ENCODE data around the gene GLT8D1.
A peak's percentile ranks its signal among the peaks of the same experiment; 100 is the strongest.

GLT8D1 gene

DNA sequence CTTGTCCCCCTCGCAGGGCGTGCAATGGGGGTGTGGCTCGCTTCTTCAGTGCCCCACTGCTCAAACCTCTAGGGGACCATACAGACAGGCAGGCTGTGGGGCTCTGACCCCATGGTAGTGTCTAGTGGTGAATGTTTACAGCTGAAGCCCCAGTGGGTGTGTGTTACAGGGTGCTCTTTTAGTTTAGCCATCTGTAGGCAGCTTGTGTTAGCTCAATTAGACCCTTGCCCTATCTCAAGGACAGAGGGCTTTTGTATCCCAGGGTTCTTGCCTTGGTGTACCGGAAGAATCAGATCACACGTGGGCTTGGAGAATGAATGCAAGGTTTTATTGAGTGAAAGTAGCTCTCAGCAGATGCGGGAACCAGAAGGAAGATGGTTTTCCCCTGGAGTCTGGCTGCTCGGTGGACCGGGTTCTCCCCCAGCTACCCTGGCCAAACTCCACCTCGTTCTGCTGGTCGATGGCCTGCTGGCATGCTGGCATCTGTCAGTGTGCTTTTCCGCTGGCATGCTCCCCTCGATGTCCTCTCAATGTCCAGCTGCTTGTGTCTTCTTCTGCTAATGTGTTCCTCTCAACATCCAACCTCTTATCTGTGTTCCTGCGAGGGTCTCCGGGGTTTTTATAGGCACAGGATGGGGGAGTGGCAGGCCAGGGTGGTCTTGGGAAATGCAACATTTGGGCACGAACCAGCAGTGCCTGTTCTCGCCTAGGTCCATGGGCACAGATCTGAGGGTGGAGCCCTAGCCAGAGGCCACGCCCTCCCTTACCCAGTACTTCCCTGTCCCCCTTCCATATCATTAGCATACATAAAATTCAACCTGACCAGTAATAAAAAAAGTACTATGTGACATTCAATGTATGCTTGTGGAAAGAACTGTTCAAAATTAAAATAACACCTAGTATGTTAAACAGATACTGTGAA, 7.0 kb upstream of the GLT8D1 start:
- no peak for DNase-seq (ENCODE audit: low spot score)

DNA sequence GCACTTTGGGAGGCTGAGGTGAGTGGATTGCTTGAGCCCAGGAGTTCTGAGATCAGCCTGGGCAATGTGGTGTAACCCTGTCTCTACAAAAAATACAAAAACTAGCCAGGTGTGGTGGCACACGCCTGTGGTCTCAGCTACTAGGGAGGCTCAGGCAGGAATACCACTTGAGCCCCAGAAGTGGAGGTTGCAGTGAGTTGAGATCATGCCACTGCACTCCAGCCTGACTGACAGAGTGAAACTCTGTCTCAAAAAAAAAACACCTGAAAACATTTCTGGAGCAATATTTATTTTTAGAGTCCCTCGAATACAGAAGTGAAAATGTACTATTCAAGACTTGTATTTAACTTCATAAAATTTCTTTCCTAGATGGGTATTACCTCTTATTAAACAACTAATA, 4.9 kb upstream of the GLT8D1 start:
- DNase-seq (ENCODE audit: low spot score): no peak

DNA sequence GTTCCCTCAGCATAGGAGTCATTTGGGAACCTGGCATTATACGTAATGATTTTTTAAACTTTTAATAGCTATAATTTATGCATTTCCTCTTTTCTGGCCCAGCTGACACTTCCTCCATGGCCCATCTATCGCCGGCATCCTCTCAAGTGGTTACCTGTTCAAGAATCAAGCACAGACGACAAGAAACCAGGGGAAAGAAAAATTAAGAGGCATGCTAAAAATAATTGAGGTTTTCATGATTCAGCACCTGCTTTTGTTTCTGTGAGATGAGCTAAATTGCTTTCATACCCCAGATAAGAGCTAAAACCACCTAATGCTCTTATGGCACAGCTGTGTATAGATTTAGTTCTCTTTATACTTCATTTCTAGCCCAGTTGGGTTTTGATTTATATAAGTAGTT, 2.0 kb upstream of the GLT8D1 start:
- DNase-seq (ENCODE audit: low spot score): no peak

DNA sequence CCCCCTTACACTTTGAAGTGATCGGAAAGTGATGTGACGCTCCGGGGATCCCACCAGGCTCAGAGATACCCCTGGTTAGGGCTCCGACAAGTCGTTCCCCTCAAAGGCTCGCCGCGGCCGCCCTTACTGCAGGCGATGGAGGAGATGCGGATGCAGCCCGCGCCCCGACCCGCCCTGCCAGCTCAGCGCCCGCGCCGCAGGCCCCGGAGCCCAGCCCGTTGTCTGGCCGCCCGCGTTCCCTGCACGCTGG, 228 bp downstream of the GLT8D1 start:
- DNase-seq (ENCODE audit: low spot score): no peak

DNA sequence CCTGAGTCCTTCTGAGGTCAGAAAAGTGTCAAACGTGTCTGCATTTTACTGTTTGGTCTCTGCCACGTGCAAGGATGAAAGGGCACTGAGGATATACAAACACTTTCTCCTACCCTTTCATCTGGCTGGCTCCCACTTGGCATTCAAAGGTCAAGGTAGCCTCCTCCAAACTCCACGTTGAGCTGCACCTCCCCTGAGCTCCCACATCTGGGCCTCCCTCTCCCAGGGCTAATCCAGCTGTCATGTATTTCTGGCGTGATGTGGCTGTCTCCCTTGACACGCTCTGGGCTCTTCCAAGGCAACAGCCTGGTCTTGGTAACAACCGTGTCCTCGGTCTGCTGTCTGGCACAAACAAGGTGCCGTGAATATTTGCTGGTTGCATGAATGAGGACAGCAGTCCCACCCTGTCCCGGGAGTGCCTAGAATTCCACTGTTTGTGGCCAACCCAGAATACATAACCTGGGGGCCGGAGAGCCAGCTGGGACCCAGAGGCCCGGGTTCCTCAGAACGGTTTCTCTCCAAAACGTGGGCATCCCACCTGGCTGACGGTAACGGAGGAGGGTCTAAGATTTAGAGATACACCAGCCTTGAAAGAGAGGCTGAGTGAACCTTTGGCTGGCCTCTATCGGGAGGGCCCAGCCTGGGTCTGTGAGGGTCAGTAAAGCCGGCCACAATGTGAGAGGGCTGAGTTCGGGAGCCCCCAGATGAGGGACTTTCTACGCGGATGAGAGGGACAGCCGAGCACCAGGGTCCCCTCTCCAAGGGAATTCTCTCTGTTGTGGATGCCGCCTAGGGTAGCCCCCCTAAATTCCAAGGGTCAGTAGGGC, 767 bp downstream of the GLT8D1 start:
- DNase-seq (ENCODE audit: low spot score): no peak

DNA sequence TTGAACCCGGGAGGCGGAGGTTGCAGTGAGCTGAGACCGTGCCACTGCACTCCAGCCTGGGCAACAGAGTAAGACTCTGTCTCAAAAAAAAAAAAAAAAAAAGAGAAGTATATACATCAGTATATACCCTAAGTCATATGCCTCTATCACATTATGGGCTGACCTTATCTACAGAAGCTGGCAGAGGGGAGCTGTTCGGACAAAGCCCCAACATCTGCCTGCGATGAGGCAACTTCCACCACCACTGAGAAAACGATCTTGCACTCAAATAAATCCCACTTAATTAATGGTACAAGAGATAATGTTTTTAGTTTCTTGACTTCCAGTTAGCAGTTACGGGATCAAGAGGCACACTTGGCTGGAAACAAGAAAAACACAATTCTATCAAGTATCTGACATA, 2.2 kb downstream of the GLT8D1 start:
- no peak for DNase-seq (ENCODE audit: low spot score)

DNA sequence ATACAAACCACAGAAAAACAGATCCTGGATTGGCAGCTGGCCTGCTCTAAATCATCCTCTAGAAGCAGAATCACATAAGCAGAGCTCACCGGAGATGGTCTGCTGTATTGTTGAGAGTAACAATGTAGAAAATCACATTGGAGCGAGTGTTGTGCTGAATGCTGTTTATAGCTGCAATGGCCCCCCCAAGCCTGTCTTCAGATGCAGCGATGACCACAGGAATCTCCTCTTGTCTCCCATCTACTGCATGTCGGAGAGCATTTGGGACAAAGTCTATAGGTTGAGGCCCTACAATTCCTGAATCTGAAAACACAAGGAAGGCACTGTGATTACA, 8.0 kb downstream of the GLT8D1 start:
- no peak for DNase-seq (ENCODE audit: low spot score)

DNA sequence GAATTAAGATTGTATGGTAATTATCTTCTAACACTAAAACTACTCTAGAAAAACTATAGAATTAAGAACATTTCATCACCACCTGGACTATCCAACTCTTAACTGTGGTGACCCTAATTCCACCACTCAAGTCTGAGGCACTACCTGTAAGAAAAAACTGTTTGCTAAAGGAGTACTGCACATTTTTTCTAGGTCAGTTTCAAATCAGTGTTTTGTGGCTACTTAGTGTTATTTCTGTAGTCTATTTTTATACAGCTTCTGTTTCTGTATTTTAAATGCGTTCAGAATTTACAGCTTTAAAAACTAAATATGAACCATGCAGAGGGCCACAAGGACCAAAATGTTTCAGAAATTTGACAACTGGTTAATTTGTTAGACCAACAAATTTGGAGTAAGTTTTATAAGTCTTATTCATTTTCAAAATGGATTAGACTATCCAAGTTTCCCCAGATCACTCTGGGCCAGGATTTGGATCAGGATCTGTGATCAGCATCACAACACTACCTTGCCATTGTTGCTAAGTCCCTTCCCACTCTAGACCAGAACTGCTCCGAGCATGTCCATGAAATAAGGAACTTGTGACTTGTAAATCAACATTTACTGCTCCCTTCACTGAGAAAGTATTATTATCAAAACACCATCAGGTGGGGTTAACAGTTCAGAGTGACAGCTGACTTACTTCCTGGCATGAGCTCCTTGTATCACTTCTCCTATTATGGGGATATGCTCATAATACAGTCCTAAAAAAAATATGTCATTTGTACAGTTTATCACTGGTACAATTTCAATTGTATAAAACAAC, 8.6 kb downstream of the GLT8D1 start:
- no peak for DNase-seq (ENCODE audit: low spot score)

DNA sequence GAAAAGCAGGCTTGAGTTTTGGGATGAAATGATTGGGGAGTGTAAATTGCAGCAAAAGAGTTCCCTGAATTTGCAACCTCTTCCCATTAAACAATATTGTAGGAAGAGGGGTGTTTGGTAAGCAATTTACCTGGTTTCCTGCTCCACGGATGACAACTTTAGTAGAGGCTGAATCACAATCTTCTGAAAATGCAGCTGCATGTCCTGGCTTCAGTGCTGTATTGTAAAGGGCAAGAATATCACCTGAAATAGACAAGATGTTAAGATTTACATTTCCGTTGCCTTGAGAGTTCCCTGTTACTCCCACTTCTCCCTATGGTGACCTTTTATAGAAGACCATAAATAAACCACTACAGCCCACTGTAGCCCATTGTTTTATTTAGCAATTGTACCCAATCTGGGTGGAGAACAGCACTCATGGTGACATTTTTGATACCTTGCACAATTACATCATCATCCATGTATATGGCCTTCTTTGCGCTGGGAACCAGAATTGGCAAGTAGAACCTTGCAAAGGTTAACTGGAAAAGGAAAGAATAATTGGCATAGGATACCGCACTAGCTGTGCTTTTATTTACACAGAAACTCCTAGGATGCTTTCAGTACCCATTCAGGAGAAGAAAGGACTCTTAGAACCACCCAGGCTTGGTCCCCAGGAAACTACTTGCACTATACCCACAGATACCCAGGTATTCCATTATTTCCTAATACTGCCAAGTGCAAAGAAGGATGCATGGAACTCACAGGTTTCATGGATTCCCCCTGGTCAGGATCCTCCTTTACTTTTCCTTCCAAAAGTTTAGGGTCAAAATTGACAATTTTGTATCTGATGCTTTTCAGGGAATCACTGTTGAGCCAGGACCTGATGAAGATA, 9.6 kb downstream of the GLT8D1 start:
- no peak for DNase-seq (ENCODE audit: low spot score)

DNA sequence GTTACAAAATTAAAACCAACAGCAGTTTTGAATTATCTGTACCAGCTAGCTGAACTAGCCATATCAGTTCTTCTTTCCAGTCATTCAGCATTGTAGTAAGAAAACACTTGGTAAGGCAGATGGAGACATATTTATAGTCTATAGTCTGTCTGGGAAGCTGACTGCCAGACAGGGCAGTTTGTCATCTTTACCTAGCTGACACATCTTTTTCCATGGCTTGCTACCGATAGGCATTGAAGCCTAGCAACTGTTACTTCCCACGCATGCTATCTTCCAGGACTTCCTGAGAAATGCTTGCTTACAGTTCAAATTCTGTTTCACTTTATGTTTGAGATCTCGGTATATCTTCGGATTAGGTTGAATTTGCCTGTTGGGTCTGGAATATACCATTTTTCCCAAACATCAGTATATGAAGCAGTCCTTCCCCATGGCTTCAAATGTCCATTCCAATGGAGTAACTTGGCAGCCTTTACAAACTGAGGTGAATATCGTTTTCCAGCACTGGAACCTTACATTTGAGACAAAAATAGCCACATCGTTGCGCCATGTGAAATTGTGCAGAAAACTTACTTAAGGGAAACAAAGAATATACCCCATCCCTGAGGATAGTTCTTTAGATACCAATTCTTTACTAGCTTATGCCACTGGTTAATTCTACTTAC, 10.9 kb downstream of the GLT8D1 start:
- DNase-seq (ENCODE audit: low spot score): no peak

DNA sequence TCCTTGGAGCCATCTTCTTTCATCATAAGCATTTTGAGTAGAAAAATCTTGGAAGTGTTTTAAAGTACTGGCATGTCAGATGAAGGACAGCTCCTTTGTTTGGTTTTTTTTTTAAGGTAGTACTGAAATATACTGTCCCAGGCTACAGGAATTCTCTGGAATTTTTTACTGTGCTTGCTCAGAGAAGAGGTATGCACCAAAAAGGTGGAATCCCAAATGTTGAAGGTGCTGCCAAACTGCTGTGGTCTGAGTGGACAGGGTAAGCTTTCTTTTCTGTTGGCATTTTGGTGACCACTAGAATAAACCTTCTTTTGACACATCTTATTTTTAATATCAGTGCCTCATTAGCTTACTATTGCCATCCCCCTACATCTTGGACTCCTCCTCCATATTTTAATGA, 12.5 kb downstream of the GLT8D1 start:
- DNase-seq (ENCODE audit: low spot score): no peak

DNA sequence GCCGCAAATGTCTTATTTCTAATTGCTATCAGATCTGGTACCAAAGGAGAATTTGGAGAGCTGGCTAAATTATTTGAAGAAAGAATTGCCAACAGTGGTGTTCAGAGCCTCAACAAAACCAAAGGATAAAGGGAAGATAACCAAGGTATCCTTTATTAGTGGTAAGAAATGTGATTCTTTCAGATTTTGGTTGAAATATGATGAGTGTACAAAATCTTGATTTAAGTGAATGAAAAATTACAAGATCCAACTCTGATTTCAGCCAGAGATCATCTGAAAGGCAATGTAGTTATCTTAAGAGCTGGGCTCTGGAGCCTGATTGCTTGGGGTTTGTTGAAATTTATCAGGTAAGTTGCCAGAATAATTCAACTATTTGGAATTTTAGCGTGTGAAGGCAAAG, 15.0 kb downstream of the GLT8D1 start:
- DNase-seq (ENCODE audit: low spot score): no peak

DNA sequence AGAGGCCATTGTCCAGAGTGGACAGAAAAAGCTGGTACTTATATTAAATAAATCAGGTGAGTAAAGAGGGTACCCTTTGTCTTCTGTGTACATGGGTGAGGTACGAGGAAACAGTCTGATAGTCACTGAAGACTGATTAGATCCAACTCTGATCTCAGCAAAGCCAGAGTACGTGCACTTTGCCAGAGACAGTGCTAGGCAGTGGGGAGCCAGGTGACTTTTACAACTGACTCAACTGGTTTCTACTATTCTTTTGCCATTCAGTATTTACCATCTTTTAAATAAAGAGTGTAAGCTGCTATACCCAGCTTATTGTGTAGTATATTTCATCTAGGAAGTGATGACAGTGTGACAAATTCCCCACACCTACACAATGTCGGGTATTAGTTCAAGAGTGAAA, 16.4 kb downstream of the GLT8D1 start:
- DNase-seq (ENCODE audit: low spot score): no peak

DNA sequence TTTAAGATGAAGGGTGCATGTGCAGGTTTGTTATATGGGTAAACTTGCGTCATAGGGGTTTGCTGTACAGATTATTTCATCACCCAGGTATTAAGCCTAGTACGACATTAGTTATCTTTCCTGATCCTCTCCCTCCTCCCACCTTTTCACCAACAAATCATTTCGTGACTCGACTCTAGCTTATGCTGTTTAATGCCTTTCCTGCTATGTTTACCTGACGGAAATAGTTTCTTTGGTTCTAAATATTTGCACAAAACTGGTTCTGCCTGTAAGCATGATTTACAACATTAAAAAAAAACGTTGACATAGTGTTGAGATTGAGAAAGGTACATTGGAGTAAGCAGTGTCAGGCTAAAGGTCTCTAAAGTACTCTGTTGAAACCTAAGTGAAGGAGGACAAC, 17.3 kb downstream of the GLT8D1 start:
- no peak for DNase-seq (ENCODE audit: low spot score)

DNA sequence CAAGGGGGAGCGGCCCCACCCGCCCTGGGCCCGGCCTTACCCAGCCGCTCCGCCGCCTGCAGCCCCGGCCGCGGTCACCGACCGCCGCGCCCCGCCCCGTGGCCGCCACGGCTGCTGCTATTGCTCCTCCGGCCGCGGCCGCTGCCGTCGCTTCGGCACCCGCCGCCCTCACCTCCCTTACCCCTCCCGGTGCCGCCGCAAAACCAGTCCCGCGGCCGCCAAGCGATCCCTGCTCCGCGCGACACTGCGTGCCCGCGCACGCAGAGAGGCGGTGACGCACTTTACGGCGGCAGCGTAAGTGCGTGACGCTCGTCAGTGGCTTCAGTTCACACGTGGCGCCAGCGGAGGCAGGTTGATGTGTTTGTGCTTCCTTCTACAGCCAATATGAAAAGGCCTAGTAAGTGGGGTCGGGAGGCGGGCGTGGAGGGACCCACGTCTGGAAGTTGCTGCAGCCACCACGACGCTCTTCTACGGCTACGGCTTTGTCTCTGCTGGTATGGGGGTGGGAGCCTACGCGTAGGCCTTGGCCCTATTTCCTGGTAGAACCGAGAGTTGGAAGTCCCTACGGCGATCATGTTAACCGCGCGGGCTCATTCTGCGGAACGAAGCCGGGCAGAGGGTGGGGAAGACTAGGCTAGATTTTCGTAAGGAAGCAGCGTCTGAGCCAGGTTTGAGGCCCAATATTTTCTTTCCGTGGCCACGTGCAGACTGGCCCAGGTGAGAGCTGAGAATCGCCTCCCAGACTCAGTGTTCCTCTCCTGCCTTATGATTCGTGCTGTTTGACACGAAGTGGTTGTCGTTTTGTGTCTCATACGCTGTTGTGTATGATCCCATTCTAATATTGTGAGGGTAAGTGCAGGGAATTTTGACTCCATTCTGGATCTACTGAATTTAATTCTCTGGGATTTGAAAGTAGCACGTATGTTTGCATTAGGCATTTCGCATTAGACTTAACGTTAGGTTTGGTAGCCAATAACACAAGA, 19.6 kb downstream of the GLT8D1 start, which contains the start of the genes GNL3 and PBRM1:
TSS of gene GNL3 (plus strand) at position 324 of the 983 bp plus-strand sequence. CDS start at position 385, 61 bp downstream.
TSS of gene PBRM1 (minus strand) at position 205 of the 983 bp plus-strand sequence.
- DNase-seq (ENCODE audit: low spot score): peak; percentile 95

DNA sequence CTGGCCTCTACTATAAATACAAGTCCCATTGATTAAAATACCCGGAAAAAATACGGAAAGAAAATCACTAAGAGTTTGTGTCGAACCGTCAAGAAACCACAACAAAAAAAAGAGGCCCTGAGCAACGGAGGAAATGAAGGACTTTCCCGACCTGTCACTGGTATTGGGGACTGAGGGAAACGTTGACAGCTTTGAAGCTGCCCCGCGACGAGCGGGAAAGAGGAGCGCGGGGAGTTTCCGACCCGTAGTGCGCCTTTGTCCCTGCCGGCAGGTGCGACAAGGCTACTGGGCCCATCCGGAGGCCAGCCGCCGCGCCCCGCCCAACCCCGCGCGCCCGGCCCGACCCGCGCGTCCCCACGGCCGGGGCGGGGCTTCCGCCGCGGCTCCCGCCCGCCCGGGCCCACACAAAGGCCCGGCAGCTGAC, 20.3 kb downstream of the GLT8D1 start:
- DNase-seq (ENCODE audit: low spot score): peak; percentile 68

DNA sequence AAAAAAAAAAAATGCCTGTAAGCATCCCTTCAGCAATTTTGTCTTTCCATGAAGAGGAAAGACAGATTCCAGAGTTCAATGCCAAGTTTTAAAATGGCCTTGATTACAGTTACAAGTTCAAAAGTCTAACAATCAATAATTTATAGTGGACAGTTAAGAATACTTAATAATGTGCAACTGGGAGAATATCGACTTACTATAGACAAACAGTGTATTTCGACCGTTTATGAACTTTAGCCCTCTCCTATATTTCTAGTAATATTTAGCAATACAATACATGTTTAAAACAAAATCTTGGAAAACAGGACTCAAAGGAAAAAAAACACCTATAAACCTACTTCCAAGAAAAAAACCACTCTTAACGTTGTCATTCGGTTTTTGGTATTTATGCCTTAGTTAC, 21.4 kb downstream of the GLT8D1 start:
- no peak for DNase-seq (ENCODE audit: low spot score)

DNA sequence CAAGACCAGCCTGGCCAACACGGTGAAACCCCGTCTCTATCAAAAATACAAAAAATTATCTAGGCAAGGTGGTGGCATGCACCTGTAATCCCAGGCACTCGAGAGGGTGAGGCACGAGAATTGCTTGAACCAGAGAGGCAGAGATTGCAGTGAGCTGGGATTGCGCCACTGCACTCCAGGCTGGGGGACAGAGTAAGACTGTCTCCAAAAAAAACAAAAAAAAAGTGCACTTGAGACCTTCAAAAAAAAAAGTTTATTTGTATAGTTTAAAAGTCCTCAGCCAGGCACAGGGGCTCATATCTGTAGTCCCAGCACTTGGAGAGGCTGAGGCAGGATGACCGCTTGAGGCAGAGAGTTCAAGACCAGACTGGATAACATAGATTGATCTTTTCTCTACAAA, 22.0 kb downstream of the GLT8D1 start:
- DNase-seq (ENCODE audit: low spot score): no peak

DNA sequence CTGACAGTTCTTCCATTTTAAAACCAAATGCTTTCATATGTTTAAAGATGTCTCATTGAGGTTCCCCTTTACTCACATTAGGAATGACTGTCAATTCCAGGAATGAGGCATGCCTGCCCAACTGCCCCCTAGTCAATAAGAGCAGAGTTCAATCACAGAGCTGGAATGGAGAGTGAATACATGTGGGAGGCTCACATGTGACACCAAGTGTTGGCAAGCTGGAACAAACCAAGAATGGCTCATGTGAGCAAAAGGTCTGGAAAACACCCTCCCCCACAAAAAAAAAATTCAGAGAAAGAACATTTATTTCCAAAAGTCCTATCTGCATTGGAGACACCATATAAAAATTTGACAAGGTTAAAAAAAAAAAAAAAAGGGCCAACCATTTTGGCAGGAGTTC, 23.6 kb downstream of the GLT8D1 start:
- DNase-seq (ENCODE audit: low spot score): peak; percentile 76

DNA sequence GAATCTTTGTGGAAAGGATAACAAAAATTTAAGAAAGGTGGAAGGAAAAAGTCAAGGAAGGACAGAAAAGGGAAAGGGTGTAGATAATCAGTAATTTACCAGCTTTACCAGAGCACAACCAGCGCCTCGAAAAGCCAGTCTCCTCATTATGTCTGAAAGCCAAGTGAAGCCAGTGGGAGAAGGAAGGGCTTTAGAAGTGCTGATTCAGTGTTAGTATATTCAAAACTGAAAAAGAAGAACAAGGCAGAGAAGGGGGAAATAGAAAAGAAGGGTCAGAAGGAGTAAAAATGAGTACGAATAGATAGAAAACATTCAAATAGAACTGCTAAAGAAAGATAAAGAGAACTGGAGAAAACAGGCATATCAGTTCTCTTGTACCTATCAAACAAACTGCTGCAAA, 24.0 kb downstream of the GLT8D1 start:
- DNase-seq (ENCODE audit: low spot score): peak; percentile 46
